GM18907 (cell line): ENCODE data around the gene LRAT.

ENCODE experiments used
- ATAC-seq: cut with Tn5 transposase; IDR thresholded peaks from one replicate; pipeline ENCODE4 v1.9.1; 2021; ENCODE audit warnings: mild to moderate bottlenecking, moderate library complexity; ENCODE audit not compliant: unreplicated experiment

Gene LRAT

DNA sequence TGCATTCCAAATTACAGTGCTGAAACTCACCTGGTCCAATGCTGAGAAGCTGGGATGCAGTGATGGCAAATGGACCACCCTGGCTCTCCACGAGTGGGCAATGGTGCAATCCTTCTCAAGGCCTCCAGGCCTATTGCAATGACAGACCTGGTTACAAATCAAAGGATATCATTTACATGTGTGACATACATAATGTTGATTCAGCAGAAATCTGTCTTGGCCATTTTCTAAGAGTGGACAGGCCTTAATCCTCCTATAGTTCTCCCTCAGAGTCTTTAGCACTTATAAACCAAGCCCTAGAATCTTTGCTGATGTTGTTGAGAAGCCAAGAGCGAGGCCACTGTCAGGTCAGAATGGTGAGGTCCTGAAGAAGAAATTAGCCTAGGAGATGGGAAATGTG, 17.1 kb downstream of the LRAT start:
- ATAC-seq, result no peak

DNA sequence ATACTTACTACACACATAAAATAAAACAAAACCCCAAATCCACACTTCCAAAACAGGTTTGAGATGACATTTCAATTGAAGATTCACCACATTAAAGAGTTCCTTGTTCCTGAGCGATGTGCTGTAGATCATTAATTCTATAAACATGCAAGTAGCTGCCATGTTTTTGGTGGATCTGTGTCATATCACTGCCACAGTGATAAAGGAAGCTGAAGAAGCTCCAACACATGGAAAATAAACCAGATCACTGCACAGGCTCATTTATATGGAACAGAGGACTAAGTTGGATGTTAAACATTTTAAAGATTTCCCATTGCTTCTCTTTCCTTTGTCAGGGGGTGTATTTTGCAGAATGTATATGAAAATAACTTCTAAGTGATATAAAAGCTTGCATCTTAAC, 34.5 kb downstream of the LRAT start:
- ATAC-seq, result no peak

DNA sequence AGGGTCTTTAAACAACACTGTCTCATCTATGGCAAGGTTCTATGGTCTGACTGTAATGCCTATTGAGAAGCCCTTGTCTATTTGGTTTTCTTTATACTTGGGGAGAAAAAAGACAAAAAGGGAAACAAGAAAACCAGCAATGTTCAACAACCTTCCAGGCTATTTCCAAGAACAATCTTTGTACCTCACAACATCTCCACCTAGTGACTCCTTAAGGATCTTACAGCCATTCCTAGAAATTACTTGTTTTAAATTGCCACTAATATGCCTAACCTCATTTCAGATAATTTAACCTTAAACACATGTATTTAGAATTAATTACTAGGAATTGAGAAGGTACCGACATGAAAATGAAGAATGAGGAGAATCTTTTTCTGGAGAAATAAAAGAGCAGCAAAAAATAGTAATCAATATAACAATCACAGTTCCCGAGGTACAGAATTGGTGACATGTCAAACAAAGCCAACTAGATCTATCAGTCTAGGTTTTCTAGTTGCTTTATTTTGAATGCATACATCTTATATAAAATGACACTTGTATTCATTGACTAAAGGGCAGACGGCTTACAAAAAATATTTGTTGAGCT, 35.7 kb downstream of the LRAT start:
- no peak for ATAC-seq

DNA sequence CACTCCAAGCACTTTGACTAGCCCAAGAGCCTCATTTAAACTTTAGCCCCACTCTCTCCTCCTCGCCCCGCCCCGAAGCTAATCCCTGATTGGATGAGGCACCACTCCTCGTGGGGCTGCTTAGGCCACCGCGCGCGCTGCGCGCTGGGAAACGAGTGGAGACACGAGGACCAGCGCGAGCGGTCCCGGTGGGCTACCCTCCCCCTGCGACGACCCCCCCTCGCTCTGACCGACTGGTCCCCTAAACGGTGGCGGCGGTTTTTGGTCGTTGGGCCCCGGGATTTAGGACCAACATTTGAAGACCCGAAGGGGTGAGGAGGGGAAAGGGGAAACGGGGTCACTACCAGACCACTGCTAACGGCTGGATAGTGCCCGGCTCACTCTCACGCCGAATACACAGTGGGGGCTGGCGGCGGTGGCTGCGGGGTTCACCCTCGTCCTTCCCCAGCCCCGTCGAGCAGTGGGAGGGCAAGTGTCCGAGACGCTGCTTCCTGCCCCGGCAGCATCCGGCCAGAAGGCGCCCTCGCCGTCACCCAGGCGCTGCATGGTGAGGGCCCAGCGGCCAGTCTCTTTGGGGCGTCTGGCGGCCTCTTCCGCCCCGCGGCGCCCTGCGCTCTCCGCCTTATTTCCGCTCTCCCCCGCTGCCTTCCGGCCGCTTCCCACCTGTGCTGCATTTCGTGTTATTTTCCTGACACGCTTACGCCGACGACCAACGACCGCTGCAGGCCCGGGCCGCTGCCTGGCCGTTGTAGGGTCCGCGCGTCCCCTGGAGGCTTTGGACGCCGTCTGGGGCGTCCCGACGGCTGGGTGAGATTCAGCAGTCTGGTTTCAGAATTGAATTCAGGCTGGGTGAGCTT, 37.6 kb downstream of the LRAT start, which contains the start of gene RBM46:
TSS of gene RBM46 (plus strand) at position 147 of the 857 bp plus-strand sequence. CDS start 15,481 bp downstream, outside the sequence.
- ATAC-seq, result no peak

DNA sequence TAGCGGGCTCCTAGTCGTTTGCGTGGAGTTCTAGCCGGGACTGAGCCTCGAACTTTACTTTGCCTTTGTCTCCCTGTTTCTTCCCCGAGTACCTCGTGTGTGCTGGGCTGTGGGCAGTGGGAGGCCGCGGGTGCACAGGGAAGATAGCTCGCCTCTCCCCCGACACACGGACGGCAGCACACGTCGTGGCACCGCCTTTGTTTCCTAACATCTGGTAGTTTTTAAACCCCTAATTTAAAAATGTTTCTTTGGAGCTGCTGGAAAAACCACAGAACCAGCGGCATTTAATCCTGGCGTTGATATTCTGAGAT, 38.1 kb downstream of the LRAT start:
- ATAC-seq, result no peak
